Measurements from ENCODE around the gene TAB3. TPM values are rescaled to one million over a fixed set of nuclear protein-coding genes. Genes with fewer than 3 reads are reported as not detected.

The TAB3 gene
- total and polyA plus RNA-seq, 8 donors: 5.9 to 163 (median 20.3) TPM

- Histone ChIP-seq H3K4me1 (no peaks in the 10 kb centered on the region), H3K36me3 (no peaks in the 10 kb centered on the region), H3K27ac (no peak overlapping the region), H3K9me3 (no peaks in the 10 kb centered on the region), H3K27me3 (no peaks in the 10 kb centered on the region), H3K4me3 (no peak overlapping the region)
- intact Hi-C loops (cut with DNase I; ENCODE audit: low total_unique reads): no loop called here
- DNase-seq: no peak
- no peak for TF ChIP-seq POLR2A (IDR thresholded peaks at IDR 0.05)
- TF ChIP-seq POLR2AphosphoS5 (IDR thresholded peaks at IDR 0.05): no peak
- TF ChIP-seq EP300 (IDR thresholded peaks at IDR 0.05): no peak
- no peak for TF ChIP-seq CTCF (IDR thresholded peaks at IDR 0.05)
- WGBS, 5 donors: 0 to 38% (median 29%) methylated on average over 1 of the region's 1 CpG
Measured at GRCh38 chrX:30905321-30905720, 16.3 kb upstream of the TAB3 start.

- Histone ChIP-seq H3K4me3 (no peak overlapping the region), H3K4me1 (no peaks in the 10 kb centered on the region), H3K27me3 (no peaks in the 10 kb centered on the region), H3K27ac (no peak overlapping the region), H3K9me3 (no peaks in the 10 kb centered on the region), H3K36me3 (no peaks in the 10 kb centered on the region)
- WGBS, 5 donors: 33 to 56% (median 41%) methylated on average over 3 of the region's 3 CpGs
- intact Hi-C loops (cut with DNase I; ENCODE audit: low total_unique reads): no loop called here
- TF ChIP-seq EP300 (IDR thresholded peaks at IDR 0.05) (no peak), POLR2A (IDR thresholded peaks at IDR 0.05) (no peak), CTCF (IDR thresholded peaks at IDR 0.05) (no peak)
- DNase-seq: no peak
Measured at GRCh38 chrX:30904632-30905031, 15.6 kb upstream of the TAB3 start.

GRCh38 chrX:30904186-30904585 is 15.1 kb upstream of the TAB3 start:
- intact Hi-C loops (cut with DNase I; ENCODE audit: low total_unique reads): no loop called here
- 16 to 38% (median 31%) methylated on average over 5 of the region's 5 CpGs for WGBS, 5 donors
- no peaks in the 10 kb centered on the region for H3K9me3 ChIP-seq
- no peak for TF ChIP-seq POLR2AphosphoS5 (IDR thresholded peaks at IDR 0.05)
- no peak for TF ChIP-seq CTCF (IDR thresholded peaks at IDR 0.05)
- TF ChIP-seq POLR2A (IDR thresholded peaks at IDR 0.05): no peak
- no peak for TF ChIP-seq EP300 (IDR thresholded peaks at IDR 0.05)
- H3K36me3 ChIP-seq: no peaks in the 10 kb centered on the region
- no peak overlapping the region for H3K4me3 ChIP-seq
- no peak overlapping the region for H3K27ac ChIP-seq
- H3K4me1 ChIP-seq: no peaks in the 10 kb centered on the region
- no peaks in the 10 kb centered on the region for H3K27me3 ChIP-seq
- no peak for DNase-seq

GRCh38 chrX:30900227-30900626 is 11.2 kb upstream of the TAB3 start:
- Histone ChIP-seq H3K9me3 (no peaks in the 10 kb centered on the region), H3K36me3 (no peaks in the 10 kb centered on the region), H3K4me3 (no peak overlapping the region), H3K27ac (no peak overlapping the region), H3K27me3 (no peaks in the 10 kb centered on the region), H3K4me1 (no peaks in the 10 kb centered on the region)
- no peak for TF ChIP-seq POLR2AphosphoS5 (IDR thresholded peaks at IDR 0.05)
- no peak for TF ChIP-seq POLR2A (IDR thresholded peaks at IDR 0.05)
- no peak for TF ChIP-seq EP300 (IDR thresholded peaks at IDR 0.05)
- TF ChIP-seq CTCF (IDR thresholded peaks at IDR 0.05): no peak
- no peak for DNase-seq
- intact Hi-C loops (cut with DNase I; ENCODE audit: low total_unique reads): no loop called here

Measured in stomach (tissue), 9 donors.